ENCODE results near the gene NDUFA11. TPM values are rescaled to one million over a fixed set of nuclear protein-coding genes. Genes with fewer than 3 reads are reported as not detected.

The NDUFA11 gene
- total and polyA plus RNA-seq, 2 of the 13 experiments (the other 11 are each of a cell fraction or from before 2014, with no cell fraction given) = 286 to 378 TPM

DNA sequence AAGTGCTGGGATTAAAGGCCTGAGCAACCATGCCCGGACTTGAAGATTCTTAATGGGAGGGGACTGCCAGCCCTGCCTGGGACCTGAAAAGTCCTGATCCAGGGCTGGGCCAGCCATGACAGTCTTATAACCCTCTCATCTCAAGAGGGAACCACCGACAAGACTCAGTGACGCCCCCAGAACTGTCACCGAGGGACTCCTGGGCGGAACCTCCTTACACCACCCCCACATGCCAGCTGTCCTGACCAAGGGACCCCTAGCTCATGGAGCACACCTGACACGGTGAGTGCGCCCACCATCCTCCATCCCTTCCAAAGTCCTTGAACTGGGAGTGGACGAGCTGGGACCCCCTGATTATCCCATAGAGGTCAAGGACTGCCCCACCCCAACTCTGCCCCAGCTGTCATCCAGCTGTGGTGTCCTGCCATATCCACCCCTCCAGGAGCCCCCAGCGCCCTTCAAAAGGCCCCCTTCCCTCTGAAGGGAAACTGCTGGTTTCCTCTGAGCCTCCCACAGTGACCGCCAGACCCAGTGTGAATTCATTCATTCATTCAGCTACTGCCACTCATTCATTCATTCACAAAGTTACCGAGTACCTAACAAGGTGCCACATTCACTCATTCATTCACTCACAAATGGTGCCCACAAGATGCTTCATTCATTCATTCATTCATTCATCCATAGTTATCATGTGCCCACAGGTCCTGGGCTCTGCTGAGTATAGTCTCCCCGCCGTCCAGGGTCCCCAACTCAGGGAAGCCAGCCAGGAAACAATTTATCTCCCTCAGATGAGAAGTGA, 3.7 kb downstream of the NDUFA11 start:
- Histone ChIP-seq H3K4me3 (replicated peaks in 1 of 3; ENCODE audit: insufficient read depth in 1 of 3, low read depth in 2 of 3, low read length in 3 of 3) (no peak overlapping the region), H2AFZ (ENCODE audit: low read length) (no peak overlapping the region), H3K36me3 (replicated peaks in 1 of 2; ENCODE audit: control insufficient read depth in 1 of 2, insufficient read depth in 2 of 2, low read length in 2 of 2) (peaks cover 7 to 39% of the 10 kb centered on the region in 2 experiments; a peak in 4 of 5 replicates), H3K9me3 (ENCODE audit: low read length) (no peaks in the 10 kb centered on the region), H3K4me2 (ENCODE audit: low read depth, low read length) (no peak overlapping the region), H3K4me1 (ENCODE audit: insufficient read depth, low read length) (peaks cover 24% of the 10 kb centered on the region), H3K9ac (ENCODE audit: insufficient read depth, low read depth, low read length) (no peak overlapping the region), H3K79me2 (ENCODE audit: insufficient read depth, low read length) (peaks cover 43% of the 10 kb centered on the region), H3K27ac (ENCODE audit: extremely low read length, insufficient read depth, low read length) (no peak overlapping the region), H3K27me3 (ENCODE audit: control insufficient read depth in 1 of 2, insufficient read depth in 2 of 2, low read length in 2 of 2) (peaks cover 0 to 4% of the 10 kb centered on the region in 2 experiments; a peak in 1 of 5 replicates), H4K20me1 (ENCODE audit: insufficient read depth, low read length) (peaks cover 12% of the 10 kb centered on the region; the same call in 1 of the 2 replicates)
- 92% methylated on average over 11 of the region's 13 CpGs for WGBS (ENCODE audit: low lambda C conversion rate)
- ATAC-seq (no peak), FAIRE-seq (no peak), DNase-seq (ENCODE audit: low spot score) (no peak)
- ChIA-PET CTCF (ENCODE audit: low intra/inter-chr PET ratio, low total read pairs) (no interaction called here), POLR2A (no interaction called here)
- TF ChIP-seq BORCS8-MEF2B (CRISPR knock-in tag; IDR thresholded peaks at IDR 0.05) = no peak
- TF ChIP-seq ISL2 (CRISPR knock-in tag; IDR thresholded peaks at IDR 0.05) = no peak
- TF ChIP-seq, protein P1, sequence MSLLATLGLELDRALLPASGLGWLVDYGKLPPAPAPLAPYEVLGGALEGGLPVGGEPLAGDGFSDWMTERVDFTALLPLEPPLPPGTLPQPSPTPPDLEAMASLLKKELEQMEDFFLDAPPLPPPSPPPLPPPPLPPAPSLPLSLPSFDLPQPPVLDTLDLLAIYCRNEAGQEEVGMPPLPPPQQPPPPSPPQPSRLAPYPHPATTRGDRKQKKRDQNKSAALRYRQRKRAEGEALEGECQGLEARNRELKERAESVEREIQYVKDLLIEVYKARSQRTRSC (CRISPR knock-in tag; IDR thresholded peaks at IDR 0.05; ENCODE audit: low read depth) = no peak
- TF ChIP-seq ZNF24 (IDR thresholded peaks at IDR 0.05) = peak; percentile 90
- no peak for TF ChIP-seq TBX3 (IDR thresholded peaks at IDR 0.05; ENCODE audit: borderline replicate concordance)
- TF ChIP-seq ZNF124 (CRISPR knock-in tag; IDR thresholded peaks at IDR 0.05) = no peak
- no TSS peak for BruUV-seq (replicated peaks)
- intact Hi-C loops (cut with micrococcal nuclease; ENCODE audit: unreplicated experiment) = no loop called here
- in situ Hi-C loops (cut with HindIII; ENCODE audit: extremely low pct_ligation_motif_present, low pct_unique_long_range_greater_than_20kb) = no loop called here
